Midbrain (tissue), 1 donor: ENCODE data around the gene BABAM1.
"Not testable (repeated sequence)": the region's sequence is repeated elsewhere in the genome, so short reads cannot be mapped to it uniquely, and the experiment has no call there.

Experiments used
- DNase-seq: peaks from one replicate; lab custom pipeline; 2025; lab: John Stamatoyannopoulos, UW

Gene BABAM1

GRCh38 chr19:17243830-17244617 is 23.2 kb upstream of the BABAM1 start:
- DNase-seq: no peak

GRCh38 chr19:17244618-17245534 is 22.4 kb upstream of the BABAM1 start:
- DNase-seq: no peak

GRCh38 chr19:17245535-17245984 is 21.7 kb upstream of the BABAM1 start, which contains the start of gene NR2F6:
Gene NR2F6 (minus strand): TSS chr19:17245919. CDS start chr19:17245220, 699 bp downstream.
- DNase-seq: no peak

GRCh38 chr19:17246681-17247425 is 20.4 kb upstream of the BABAM1 start:
- peak; percentile 37 for DNase-seq

GRCh38 chr19:17248011-17248776 is 19.0 kb upstream of the BABAM1 start:
- no peak for DNase-seq

GRCh38 chr19:17249887-17250548 is 17.2 kb upstream of the BABAM1 start:
- DNase-seq: no peak

- DNase-seq: no peak
Measured at GRCh38 chr19:17254636-17255035, 12.6 kb upstream of the BABAM1 start.

- no peak for DNase-seq
Measured at GRCh38 chr19:17255150-17255621, 12.1 kb upstream of the BABAM1 start.

- no peak for DNase-seq
Measured at GRCh38 chr19:17256130-17256529, 11.1 kb upstream of the BABAM1 start.

- DNase-seq: no peak
Measured at GRCh38 chr19:17259118-17259780, 8.0 kb upstream of the BABAM1 start.

- no peak for DNase-seq
Measured at GRCh38 chr19:17259934-17260333, 7.3 kb upstream of the BABAM1 start.

GRCh38 chr19:17260842-17261325 is 6.4 kb upstream of the BABAM1 start:
- DNase-seq: peak; percentile 50

- no peak for DNase-seq
Measured at GRCh38 chr19:17262557-17262956, 4.7 kb upstream of the BABAM1 start.

- no peak for DNase-seq
Measured at GRCh38 chr19:17263712-17264640, 3.3 kb upstream of the BABAM1 start.

GRCh38 chr19:17264641-17264979 is 2.6 kb upstream of the BABAM1 start, which contains the start of gene USHBP1:
Gene USHBP1 (minus strand): TSS chr19:17264745. CDS start chr19:17264299, 446 bp downstream.
- no peak for DNase-seq

- no peak for DNase-seq
Measured at GRCh38 chr19:17266026-17266425, 1.2 kb upstream of the BABAM1 start.

GRCh38 chr19:17266589-17266974 is 661 bp upstream of the BABAM1 start:
- DNase-seq: no peak

GRCh38 chr19:17268754-17269153 is 1.5 kb downstream of the BABAM1 start:
- no peak for DNase-seq

- not testable (repeated sequence) for DNase-seq
Measured at GRCh38 chr19:17274892-17275291, 7.6 kb downstream of the BABAM1 start.
